Activated CD8-positive, alpha-beta T cell treated with anti-CD3 and anti-CD28 coated beads, Interleukin-2, amount 10 ng/mL, durations not matched to agents 7 days and 5 days (primary cell): ENCODE data around the gene PKP4. TPM values are rescaled to one million over a fixed set of nuclear protein-coding genes. Genes with fewer than 3 reads are reported as not detected.
"Not testable (repeated sequence)": the region's sequence is repeated elsewhere in the genome, so short reads cannot be mapped to it uniquely, and the experiment has no call there.

Experiments
- ATAC-seq: fragments of 150-1000 bp; cut with Tn5 transposase; one replicate; pipeline ENCODE4 v1.10.0; 2021; ENCODE audit warnings: moderate library complexity
- CTCF ChIA-PET: fragments of 350-600 bp; sonication (Branson Sonifier 250); formaldehyde crosslinking; loops from one replicate; lab custom pipeline; 2021; ENCODE audit warnings: antibody characterized with exemption; lab: Charles Lee
- POLR2A ChIA-PET: fragments of 350-600 bp; sonication (Branson Sonifier 250); formaldehyde crosslinking; loops from one replicate; lab custom pipeline; 2021; ENCODE audit warnings: antibody characterized with exemption; lab: Charles Lee
- DNase-seq: peaks from one replicate; pipeline ENCODE4 v3.0.0-alpha.2; 2020
- H3K27ac Mint-ChIP-seq: one replicate; pipeline ENCODE4 v1.8.0; 2021; ENCODE audit warnings: mild to moderate bottlenecking, mixed read lengths
- H3K27me3 Mint-ChIP-seq: one replicate; pipeline ENCODE4 v1.8.0; 2021; ENCODE audit warnings: low read depth, mixed read lengths
- H3K36me3 Mint-ChIP-seq: one replicate; pipeline ENCODE4 v1.8.0; 2021; ENCODE audit warnings: low read depth, mixed read lengths
- H3K4me1 Mint-ChIP-seq: one replicate; pipeline ENCODE4 v1.8.0; 2021; ENCODE audit warnings: low read depth, mixed read lengths
- H3K4me3 Mint-ChIP-seq: one replicate; pipeline ENCODE4 v1.8.0; 2021; ENCODE audit warnings: mild to moderate bottlenecking, mixed read lengths
- H3K9me3 Mint-ChIP-seq: one replicate; pipeline ENCODE4 v1.8.0; 2022; ENCODE audit warnings: mixed read lengths; ENCODE audit not compliant: insufficient read depth
- total RNA-seq, 2 experiments: library from RNA; stranded (reverse); gene quantifications; one replicate each; pipeline ENCODE4 v1.2.3, GENCODE V29; 2021

Gene PKP4
- total RNA-seq, 2 experiments from 2014 or later = 32.9 to 35.8 TPM

- peaks cover 3% of the 10 kb centered on the region for H3K36me3 Mint-ChIP-seq
- ChIA-PET POLR2A (interaction anchor here (1.0 kb wide), 1 partner anchor 72 kb away, joined by 3 read pairs; no protein-coding TSS in a partner anchor), CTCF (interaction anchor here (1.1 to 3.1 kb wide), 4 partner anchors 8 to 24 kb away, joined by 3 to 17 read pairs (median 6); no protein-coding TSS in a partner anchor)
- ATAC-seq = peak; percentile 52
- peak overlapping the region; percentile 87 for H3K27ac Mint-ChIP-seq
- H3K27me3 Mint-ChIP-seq = peaks cover 28% of the 10 kb centered on the region
- peak; percentile 63 for DNase-seq
- H3K4me1 Mint-ChIP-seq = peaks cover 25% of the 10 kb centered on the region
- H3K9me3 Mint-ChIP-seq = no peaks in the 10 kb centered on the region
- peak overlapping the region; percentile 87 for H3K4me3 Mint-ChIP-seq
These were observed 507 bp downstream of the PKP4 start for GRCh38 chr2:158457092-158457825.

GRCh38 chr2:158457826-158458616, 1.3 kb downstream of the PKP4 start:
- ChIA-PET POLR2A (interaction anchor here (1.0 kb wide), 1 partner anchor 73 kb away, joined by 3 read pairs; no protein-coding TSS in a partner anchor), CTCF (interaction anchor here (0.7 to 3.1 kb wide), 4 partner anchors 10 to 1150 kb away, joined by 3 to 17 read pairs (median 4); no protein-coding TSS in a partner anchor)
- peaks cover 25% of the 10 kb centered on the region for H3K4me1 Mint-ChIP-seq
- peak overlapping the region; percentile 87 for H3K4me3 Mint-ChIP-seq
- no peak for DNase-seq
- peaks cover 21% of the 10 kb centered on the region for H3K27me3 Mint-ChIP-seq
- ATAC-seq = peak; percentile 55
- H3K27ac Mint-ChIP-seq = peak overlapping the region; percentile 87
- H3K36me3 Mint-ChIP-seq = peaks cover 3% of the 10 kb centered on the region
- H3K9me3 Mint-ChIP-seq = no peaks in the 10 kb centered on the region

GRCh38 chr2:158458617-158458920, 1.8 kb downstream of the PKP4 start:
- no peak overlapping the region for H3K27ac Mint-ChIP-seq
- H3K36me3 Mint-ChIP-seq = peaks cover 3% of the 10 kb centered on the region
- no peak for DNase-seq
- POLR2A ChIA-PET = interaction anchor here (0.6 to 0.7 kb wide), 2 partner anchors 18 to 200 kb away, joined by 3 read pairs; no protein-coding TSS in a partner anchor
- ATAC-seq = no peak
- CTCF ChIA-PET = interaction anchor here (0.7 to 3.1 kb wide), 4 partner anchors 9 to 287 kb away, joined by 3 to 17 read pairs (median 4); no protein-coding TSS in a partner anchor
- peak overlapping the region; percentile 87 for H3K4me3 Mint-ChIP-seq
- H3K9me3 Mint-ChIP-seq = no peaks in the 10 kb centered on the region
- peaks cover 17% of the 10 kb centered on the region for H3K27me3 Mint-ChIP-seq
- H3K4me1 Mint-ChIP-seq = peaks cover 25% of the 10 kb centered on the region

GRCh38 chr2:158459161-158460003, 2.6 kb downstream of the PKP4 start:
- Mint-ChIP-seq H3K9me3 (no peaks in the 10 kb centered on the region), H3K36me3 (peaks cover 3% of the 10 kb centered on the region), H3K27ac (no peak overlapping the region), H3K27me3 (peaks cover 9% of the 10 kb centered on the region), H3K4me3 (no peak overlapping the region), H3K4me1 (peaks cover 25% of the 10 kb centered on the region)
- POLR2A ChIA-PET = interaction anchor here (0.6 to 0.7 kb wide), 2 partner anchors 18 to 199 kb away, joined by 3 read pairs; no protein-coding TSS in a partner anchor
- no peak for DNase-seq
- ATAC-seq = no peak
- CTCF ChIA-PET = interaction anchor here (0.7 to 3.1 kb wide), 3 partner anchors 9 to 286 kb away, joined by 3 to 17 read pairs (median 4); no protein-coding TSS in a partner anchor

- Mint-ChIP-seq H3K27me3 (peaks cover 4% of the 10 kb centered on the region), H3K4me1 (peaks cover 24% of the 10 kb centered on the region), H3K4me3 (no peak overlapping the region), H3K9me3 (no peaks in the 10 kb centered on the region), H3K36me3 (peaks cover 3% of the 10 kb centered on the region), H3K27ac (no peak overlapping the region)
- POLR2A ChIA-PET = interaction anchor here (0.6 kb wide), 1 partner anchor 539 kb away, joined by 3 read pairs; no protein-coding TSS in a partner anchor
- ATAC-seq (no peak), DNase-seq (no peak)
- CTCF ChIA-PET = no interaction called here
These were observed 4.0 kb downstream of the PKP4 start for GRCh38 chr2:158460632-158461297.

- Mint-ChIP-seq H3K36me3 (peaks cover 3% of the 10 kb centered on the region), H3K4me3 (no peak overlapping the region), H3K27me3 (no peaks in the 10 kb centered on the region), H3K27ac (no peak overlapping the region), H3K9me3 (no peaks in the 10 kb centered on the region), H3K4me1 (peaks cover 8% of the 10 kb centered on the region)
- POLR2A ChIA-PET = no interaction called here
- CTCF ChIA-PET = no interaction called here
- DNase-seq = no peak
- ATAC-seq = no peak
These were observed 6.8 kb downstream of the PKP4 start for GRCh38 chr2:158463496-158464095.

- peak; percentile 55 for ATAC-seq
- POLR2A ChIA-PET = no interaction called here
- CTCF ChIA-PET = interaction anchor here (1.1 kb wide), 2 partner anchors 8 to 290 kb away, joined by 6 to 7 read pairs; partner anchors contain the start of genes CCDC148 and PKP4
- peaks cover 3% of the 10 kb centered on the region for H3K4me1 Mint-ChIP-seq
- no peaks in the 10 kb centered on the region for H3K27me3 Mint-ChIP-seq
- no peak for DNase-seq
- H3K9me3 Mint-ChIP-seq = no peaks in the 10 kb centered on the region
- peaks cover 7% of the 10 kb centered on the region for H3K36me3 Mint-ChIP-seq
- no peak overlapping the region for H3K27ac Mint-ChIP-seq
- H3K4me3 Mint-ChIP-seq = no peak overlapping the region
These were observed 7.9 kb downstream of the PKP4 start for GRCh38 chr2:158464426-158465281.

- Mint-ChIP-seq H3K27ac (no peak overlapping the region), H3K4me3 (no peak overlapping the region), H3K36me3 (peaks cover 14% of the 10 kb centered on the region), H3K27me3 (no peaks in the 10 kb centered on the region), H3K9me3 (no peaks in the 10 kb centered on the region), H3K4me1 (no peaks in the 10 kb centered on the region)
- ATAC-seq = no peak
- ChIA-PET POLR2A (no interaction called here), CTCF (interaction anchor here (1.2 to 3.5 kb wide), 2 partner anchors 9 to 10 kb away, joined by 3 to 17 read pairs; partner anchors contain the start of genes CCDC148 and PKP4)
- DNase-seq = no peak
These were observed 10.5 kb downstream of the PKP4 start for GRCh38 chr2:158467248-158467647.

- H3K27me3 Mint-ChIP-seq, H3K27ac Mint-ChIP-seq, CTCF ChIA-PET, H3K4me3 Mint-ChIP-seq, H3K9me3 Mint-ChIP-seq, POLR2A ChIA-PET, DNase-seq, ATAC-seq: not testable (repeated sequence)
- Mint-ChIP-seq H3K36me3 (peaks cover 14% of the 10 kb centered on the region), H3K4me1 (peaks cover 15% of the 10 kb centered on the region)
These were observed 16.1 kb downstream of the PKP4 start for GRCh38 chr2:158472829-158473228.

GRCh38 chr2:158473300-158473699, 16.5 kb downstream of the PKP4 start:
- H3K9me3 Mint-ChIP-seq, ATAC-seq, H3K27ac Mint-ChIP-seq, DNase-seq, POLR2A ChIA-PET, H3K4me3 Mint-ChIP-seq, CTCF ChIA-PET, H3K27me3 Mint-ChIP-seq: not testable (repeated sequence)
- Mint-ChIP-seq H3K4me1 (peaks cover 15% of the 10 kb centered on the region), H3K36me3 (peaks cover 14% of the 10 kb centered on the region)
